GM19351 (cell line): ENCODE data around the gene GALR3.

Experiments used
- ATAC-seq: cut with Tn5 transposase; IDR thresholded peaks from one replicate; pipeline ENCODE4 v1.9.1; 2021; ENCODE audit warnings: mild to moderate bottlenecking, moderate library complexity; ENCODE audit not compliant: unreplicated experiment

Gene GALR3

DNA sequence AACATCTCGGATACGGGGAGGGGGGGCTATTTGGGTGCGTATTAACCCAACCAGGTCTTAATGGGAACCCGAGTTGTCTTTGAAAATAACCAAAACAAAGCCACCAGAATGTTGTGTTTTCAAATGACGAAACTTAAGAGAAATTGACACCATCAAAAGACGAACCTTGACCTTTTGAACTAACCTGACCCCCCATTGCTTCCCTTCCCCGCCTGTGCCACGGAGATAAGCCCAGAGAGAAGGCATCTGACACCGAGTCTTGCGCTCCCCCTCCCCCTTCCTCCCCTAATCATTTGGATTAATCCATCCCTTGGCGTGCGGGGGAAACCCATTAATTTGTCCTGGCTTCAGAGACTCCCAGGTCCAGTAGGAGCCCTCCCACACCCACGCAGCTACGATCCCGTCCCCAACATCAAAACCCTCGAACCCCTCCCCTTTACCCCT is 20.0 kb upstream of the GALR3 start:
- ATAC-seq: no peak

DNA sequence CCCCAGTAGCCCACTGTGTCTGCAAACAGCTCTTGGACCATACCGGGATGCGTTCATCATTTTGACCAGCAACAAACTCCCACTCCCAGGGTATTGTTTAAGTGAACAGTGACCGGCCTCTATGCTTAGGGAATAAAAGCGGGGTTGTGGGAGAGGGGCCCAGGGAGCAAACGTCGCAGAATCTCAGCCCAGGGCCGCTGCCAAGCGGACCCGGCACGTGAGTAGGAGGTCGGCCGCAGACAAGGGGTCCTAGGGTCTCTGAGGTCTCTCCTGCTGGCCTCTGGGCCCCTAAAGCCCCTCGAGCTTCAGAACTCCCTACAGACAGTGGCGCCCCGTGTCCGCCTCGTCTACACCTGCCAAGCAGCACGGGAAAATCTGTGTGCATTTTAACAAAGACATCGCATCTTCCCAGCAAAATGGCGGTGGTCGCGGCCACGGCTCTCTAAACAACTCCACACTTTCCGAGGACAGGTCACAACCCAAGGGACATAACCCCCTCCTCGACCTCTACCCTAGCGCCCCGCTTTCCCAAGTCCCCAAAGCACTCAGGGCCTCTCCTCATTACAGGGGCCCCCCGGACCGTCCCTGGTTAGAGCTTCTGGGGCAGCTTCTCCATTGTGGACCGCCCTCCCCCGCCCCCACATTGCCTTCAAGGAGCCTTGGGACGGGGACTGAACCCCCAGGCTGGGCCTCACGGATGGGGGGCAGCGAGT is 19.4 kb upstream of the GALR3 start:
- no peak for ATAC-seq

DNA sequence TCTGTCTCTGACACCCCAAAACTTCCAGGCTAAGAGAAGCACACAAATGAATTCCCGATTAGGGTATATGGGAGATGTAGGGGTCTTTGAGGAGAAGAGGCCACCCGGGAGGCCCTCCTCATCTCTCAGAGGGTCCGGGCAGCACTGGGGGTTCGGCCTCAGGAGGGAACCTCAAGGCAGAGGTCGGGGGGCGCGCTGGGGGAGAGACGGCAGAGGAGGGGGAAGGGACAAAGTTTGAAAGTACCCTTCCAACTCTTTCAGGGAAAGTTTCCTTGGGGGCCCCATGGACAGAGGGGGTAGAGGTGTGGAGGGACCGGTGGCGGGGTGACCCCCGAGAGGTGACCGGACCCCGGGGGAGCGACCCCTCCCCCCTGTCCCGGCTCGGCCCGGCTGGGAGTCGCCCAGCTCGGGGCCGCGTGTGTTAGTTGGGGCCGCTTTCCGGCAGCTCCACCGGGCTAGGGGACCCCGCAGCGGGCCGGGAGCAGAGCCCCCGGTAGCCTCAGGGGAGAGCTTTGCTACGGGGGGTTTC is 18.8 kb upstream of the GALR3 start:
- no peak for ATAC-seq

DNA sequence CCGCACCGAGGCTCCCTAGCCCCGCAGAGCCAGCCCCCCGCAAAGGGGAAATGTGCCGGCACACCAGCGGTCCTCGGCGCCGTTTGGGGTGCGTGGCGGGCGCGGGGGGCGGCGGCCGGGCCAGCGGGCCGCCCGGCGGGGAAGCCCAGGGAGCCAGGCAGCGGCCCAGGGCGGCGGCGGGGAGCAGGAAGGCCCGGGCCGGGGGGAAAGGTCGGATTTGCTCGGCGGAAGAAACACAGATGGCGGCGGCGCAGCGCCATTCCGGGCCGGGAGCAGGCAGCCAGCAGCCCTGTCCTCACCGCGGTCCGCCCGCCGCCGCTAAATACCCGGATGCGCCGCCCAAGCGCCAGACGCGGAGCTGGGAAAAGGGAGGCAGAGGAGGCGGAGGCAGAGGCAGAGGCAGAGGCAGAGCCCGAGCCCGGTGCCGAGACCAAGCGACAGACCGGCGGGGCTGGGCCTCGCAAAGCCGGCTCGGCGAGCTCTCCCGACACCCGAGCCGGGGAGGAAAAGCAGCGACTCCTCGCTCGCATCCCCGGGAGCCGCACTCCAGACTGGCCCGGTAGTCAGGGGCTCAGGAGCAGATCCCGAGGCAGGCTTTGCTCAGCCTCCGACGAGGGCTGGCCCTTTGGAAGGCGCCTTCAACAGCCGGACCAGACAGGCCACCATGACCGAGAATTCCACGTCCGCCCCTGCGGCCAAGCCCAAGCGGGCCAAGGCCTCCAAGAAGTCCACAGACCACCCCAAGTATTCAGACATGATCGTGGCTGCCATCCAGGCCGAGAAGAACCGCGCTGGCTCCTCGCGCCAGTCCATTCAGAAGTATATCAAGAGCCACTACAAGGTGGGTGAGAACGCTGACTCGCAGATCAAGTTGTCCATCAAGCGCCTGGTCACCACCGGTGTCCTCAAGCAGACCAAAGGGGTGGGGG is 18.0 kb upstream of the GALR3 start:
- ATAC-seq: no peak

DNA sequence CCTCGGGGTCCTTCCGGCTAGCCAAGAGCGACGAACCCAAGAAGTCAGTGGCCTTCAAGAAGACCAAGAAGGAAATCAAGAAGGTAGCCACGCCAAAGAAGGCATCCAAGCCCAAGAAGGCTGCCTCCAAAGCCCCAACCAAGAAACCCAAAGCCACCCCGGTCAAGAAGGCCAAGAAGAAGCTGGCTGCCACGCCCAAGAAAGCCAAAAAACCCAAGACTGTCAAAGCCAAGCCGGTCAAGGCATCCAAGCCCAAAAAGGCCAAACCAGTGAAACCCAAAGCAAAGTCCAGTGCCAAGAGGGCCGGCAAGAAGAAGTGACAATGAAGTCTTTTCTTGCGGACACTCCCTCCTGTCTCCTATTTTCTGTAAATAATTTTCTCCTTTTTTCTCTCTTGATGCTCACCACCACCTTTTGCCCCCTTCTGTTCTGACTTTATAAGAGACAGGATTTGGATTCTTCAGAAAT is 17.3 kb upstream of the GALR3 start:
- no peak for ATAC-seq

DNA sequence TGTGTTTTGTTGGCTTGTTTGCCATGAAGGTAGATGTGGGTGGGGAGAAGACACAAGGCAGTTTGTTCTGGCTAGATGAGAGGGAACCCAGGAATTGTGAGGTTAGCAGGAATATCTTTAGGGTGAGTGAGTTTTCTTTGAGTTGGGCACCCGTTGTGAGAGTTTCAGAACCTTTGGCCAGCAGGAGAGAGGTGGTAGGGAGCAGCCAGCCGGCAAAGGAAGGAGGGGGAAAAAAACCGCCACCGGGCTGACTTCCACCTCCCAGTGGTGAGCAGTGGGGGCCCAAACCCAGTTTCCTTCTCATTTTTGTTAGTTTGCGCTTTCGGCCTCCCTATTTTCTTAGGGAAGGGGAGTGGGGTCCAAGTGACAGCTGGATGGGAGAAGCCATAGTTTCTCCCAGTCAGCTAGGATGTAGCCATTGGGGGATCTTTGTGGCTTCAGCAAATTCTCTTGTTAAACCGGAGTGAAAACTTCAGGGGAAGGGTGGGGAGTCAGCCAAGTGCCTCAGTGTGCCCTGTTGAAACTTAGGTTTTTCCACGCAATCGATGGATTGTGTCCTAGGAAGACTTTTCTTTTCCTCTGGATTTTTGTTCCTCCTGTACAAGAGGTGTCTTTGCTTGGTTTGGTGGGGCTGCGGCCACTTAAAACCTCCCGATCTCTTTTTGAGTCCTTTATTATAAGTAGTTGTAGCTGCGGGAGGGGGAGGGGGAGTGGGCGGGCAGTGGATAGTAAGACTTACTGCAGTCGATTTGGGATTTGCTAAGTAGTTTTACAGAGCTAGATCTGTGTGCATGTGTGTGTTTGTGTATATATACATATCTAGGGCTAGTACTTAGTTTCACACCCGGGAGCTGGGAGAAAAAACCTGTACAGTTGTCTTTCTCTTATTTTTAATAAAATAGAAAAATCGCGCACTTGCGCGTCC is 16.5 kb upstream of the GALR3 start:
- ATAC-seq: no peak

DNA sequence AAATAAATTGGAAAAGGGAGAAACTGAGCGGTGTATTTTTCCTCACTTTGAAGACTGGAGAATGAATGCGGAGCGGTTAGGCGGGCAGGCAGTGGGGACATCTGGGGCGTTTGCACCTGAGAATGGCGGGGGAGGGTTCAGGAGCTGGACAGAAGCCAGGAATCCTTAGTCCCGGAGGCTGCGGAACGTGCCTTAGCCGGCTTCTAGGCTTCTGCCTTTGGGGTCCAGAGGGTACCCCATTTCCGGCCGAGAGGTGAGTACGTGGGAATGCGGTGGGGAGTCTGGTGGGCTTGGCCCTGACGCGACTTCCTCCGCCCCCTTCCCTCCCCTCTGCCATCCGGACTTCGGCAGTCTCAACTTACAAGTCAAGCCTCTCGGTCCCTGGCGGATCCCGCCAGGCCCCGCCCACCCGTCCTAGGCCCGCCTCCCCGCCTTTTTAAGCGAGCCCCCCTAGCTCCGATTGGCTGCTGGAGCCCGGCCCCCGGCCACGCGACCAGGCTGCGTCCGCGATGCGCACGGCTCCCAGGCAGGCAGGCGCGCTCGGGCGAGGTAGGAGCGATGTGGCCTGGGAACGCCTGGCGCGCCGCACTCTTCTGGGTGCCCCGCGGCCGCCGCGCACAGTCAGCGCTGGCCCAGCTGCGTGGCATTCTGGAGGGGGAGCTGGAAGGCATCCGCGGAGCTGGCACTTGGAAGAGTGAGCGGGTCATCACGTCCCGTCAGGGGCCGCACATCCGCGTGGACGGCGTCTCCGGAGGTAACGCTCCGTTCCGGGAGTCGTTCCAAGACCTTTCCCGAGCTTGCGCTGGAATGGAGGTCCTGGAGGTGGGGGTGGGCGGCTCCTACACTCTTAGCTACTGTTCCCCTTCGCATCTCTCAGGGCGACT is 15.5 kb upstream of the GALR3 start, which contains the start of gene GCAT:
Gene GCAT, plus strand, starts transcription at position 525 of the 884 bp plus-strand sequence. Its CDS starts 34 bp downstream, at position 559.
- ATAC-seq: peak; percentile 82

DNA sequence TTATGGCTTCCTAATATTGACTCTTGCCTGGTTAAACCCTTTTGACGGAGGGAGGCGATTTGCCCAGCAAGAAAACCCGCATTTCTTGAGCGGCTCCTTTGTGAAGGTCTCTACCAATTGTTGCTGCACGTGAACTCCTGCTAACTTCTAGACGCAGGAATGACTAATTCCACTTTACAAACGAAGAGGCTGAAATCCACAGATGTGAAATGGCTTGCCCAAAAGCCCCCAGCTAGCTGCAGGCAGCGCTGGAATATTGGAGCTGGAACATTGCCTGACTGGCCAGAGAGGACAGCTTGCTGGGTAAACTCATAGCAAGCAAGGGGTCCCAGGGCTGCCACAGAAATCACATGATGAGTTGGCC is 14.9 kb upstream of the GALR3 start:
- ATAC-seq: no peak

DNA sequence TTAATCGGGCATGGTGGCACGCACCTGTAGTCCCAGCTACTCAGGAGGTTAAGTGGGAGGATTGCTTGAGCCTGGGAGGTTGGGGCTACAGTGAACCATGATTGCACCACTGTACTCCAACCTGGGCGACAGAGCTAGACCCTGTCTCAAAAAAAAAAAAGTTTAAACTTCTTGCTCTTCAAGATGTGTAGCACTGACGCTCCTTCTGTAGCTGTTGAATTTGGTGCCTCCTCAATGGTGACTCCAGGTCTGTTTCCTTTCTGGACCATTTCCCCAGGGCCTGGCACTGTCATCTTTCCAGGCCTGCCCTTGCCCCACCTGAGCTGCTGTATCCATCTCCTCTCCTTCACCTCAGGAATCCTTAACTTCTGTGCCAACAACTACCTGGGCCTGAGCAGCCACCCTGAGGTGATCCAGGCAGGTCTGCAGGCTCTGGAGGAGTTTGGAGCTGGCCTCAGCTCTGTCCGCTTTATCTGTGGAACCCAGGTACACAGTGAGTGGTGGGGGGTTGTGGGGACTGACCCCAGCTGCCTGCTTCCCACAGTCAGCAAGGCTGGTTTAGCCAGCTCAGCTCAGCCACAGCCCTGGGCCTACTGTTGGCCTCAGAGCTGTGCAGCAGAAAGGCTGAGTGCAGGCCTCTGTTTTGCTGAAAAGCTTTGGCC is 13.4 kb upstream of the GALR3 start:
- no peak for ATAC-seq

DNA sequence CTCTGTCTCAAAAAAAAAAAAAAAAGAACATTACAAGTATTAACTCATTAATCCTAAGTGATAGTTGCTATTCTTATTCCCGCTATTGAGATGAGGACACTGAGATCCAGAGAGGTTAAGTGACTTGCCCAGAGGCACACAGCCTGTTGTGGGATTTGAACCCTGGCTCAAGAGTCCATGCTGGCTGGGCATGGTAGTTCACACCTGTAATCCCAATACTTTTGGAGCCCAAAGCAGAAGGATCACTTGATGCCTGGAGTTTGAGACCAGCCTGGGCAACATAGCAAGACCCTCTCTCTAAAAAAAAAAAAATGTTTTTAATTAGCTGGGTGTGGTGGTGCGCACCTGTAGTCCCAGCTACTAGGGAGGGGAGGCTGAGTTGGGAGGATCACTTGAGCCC is 11.3 kb upstream of the GALR3 start:
- ATAC-seq: no peak

DNA sequence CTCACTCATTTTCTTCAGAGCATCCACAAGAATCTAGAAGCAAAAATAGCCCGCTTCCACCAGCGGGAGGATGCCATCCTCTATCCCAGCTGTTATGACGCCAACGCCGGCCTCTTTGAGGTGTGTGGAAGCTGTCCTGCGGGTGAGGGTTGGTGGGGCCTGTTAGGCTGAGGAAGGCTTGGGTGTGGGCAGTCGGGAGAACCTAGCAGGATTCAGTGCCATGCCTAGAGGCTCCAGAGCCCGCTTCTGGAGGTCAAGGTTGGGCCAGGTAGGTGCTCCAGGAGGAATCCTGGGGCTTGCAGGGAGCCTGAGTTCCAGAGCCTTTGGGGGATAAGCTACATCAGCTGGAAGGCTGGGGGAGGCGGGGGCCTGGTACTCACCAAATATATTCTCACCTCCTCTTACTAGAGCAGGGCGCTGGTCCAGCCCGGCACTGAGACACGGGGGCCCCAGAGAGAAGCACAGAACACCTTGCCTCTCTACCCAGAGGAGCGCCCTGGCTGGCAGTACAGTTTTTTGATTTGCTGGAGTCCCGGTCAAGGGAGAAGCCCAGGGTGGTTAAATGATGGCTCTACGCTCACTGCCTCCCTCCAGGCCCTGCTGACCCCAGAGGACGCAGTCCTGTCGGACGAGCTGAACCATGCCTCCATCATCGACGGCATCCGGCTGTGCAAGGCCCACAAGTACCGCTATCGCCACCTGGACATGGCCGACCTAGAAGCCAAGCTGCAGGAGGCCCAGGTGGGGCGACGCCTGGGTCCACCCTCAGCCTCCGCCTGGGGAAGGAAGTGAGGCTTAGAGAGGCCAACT is 10.1 kb upstream of the GALR3 start:
- no peak for ATAC-seq

DNA sequence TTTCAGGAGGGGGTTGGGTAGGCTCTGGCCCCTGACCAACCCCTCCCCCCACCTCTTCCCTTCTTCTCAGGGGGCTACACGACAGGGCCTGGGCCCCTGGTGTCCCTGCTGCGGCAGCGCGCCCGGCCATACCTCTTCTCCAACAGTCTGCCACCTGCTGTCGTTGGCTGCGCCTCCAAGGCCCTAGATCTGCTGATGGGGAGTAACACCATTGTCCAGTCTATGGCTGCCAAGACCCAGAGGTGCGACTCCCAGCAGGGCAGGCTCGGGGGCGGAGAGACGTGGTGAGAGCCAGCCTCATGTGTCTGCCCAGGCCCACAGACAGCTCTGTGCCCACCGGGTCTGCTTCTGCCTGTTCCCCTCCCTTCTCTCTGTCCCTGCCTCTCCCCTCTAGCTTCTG is 7.6 kb upstream of the GALR3 start:
- ATAC-seq: no peak

DNA sequence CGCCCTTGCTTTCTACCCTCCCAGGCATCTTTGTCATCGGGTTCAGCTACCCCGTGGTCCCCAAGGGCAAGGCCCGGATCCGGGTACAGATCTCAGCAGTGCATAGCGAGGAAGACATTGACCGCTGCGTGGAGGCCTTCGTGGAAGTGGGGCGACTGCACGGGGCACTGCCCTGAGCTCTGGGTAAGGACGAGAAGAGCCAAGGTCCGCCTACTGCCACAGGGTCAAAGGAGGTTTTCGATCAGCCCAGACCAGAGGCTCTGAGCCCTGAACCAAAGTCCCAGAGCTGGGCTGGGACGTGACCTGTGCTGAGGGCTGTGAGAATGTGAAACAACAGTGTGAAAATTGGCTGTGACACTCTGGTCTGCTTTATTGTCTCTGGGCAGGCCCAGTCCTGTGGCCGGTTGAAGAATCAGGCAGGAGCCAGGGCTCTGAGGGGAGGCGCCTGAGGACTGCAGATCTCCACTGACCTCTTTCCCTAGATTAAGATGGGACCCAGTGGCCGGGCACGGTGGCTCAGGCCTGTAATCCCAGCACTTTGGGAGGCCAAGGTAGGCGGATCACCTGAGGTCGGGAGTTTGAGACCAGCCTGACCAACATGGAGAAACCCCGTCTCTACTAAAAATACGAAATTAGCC is 6.5 kb upstream of the GALR3 start:
- ATAC-seq: no peak

DNA sequence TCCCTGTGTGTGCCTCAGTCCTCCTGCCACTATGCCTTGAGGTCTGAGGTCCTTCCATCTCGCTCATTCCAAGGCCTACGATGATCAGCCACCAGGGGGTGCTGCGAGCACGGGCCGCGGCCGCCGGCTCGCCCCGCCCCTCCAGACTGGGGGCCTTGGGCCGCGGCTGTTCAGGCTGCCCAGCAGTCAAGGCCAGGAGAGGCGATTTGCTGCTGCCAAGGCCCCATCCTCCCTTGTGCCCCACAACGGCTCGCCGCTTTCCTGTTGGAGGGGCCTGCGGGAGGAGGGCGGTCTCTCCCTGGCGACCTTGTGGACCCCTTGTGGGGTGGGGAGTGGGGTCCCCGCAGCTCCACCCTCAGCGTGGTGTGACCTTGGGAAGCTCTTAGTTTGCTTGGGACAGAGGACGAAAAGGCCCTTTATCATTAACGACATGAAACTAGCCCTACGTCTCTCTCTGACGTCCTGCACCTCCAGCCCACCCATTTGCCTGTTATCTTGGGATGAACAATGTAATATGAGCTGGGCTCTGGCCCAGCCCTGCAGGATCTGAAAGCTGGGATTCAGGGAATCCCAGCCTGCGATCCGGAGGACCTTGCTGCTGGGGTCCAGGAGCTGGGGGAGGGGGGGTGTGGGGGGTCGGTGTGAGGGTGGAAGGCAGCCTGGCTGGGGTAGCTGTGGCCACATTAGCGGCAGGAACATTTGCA is 5.3 kb upstream of the GALR3 start:
- ATAC-seq: no peak

DNA sequence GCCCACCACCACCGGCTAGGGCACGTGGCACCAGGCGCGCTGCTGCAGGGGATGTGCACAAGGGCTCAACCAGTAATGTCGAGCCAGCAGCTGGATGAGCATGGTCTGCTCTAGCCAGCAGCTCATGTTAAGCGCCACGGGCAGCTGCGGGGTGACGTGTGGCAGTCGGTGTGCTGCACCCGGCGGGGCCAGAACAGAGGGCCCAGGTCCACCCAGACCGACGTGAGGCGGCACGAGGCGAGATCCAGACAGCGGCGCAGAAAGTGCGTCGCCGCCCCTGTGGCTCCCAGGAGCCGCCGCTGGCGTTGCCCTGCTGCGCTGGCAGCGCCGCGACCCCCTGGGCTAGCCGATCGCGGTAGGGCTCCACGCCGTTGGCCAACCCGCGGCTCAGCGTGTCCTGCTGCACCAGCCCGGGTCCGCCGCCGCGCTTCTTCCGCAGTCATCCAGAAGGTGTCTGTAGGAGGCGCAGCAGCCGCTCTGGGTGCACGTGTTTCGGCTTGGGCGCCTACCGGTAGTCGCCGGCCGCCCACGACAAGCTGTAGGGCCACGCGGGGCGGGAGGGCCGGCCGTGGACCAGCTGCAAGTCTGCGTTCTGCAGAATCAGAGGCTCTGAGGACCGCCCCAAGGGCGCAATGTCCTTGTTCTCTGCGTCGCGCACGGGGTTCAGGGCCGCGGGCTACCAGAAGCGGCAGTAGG is 4.6 kb upstream of the GALR3 start:
- no peak for ATAC-seq

DNA sequence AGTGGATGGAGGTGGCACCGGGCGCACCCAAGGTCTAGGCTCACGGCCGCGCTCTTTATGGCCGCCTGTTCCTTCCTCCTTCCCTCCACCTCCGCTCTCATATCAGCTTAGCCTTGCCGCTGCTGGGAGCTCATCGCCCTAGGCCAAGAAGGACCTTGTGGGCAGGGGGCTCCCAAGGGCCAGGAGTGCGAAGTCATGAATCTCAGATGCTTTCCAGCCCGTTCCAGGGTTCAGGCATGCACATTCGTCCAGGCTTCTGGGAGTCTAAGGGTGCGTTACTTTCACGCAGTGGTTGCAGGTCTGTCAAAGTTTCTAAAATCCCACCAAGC is 4.1 kb upstream of the GALR3 start:
- ATAC-seq: no peak

DNA sequence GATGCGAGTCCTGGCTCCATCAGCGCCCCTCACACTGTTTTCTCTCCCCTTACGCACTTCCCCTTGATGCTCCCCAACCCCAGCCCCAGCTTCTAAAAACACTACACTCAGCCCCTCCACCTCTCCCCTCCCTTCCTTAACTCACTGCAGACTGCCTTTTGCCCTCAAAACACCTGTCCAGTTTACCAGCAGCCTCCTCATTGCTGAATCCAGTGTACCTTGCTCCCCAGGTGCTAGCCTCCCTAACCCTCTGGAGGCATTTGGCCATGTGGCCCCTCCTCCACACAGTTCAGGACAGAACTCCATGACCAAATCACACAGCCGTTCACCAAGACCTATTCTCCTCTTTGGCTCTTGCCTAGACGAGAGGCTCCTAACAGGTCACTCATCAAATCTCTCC is 2.8 kb upstream of the GALR3 start:
- ATAC-seq: no peak
